ENCODE data around the gene ASB4. TPM values are rescaled to one million over a fixed set of nuclear protein-coding genes. Genes with fewer than 3 reads are reported as not detected.

The ASB4 gene
- polyA plus RNA-seq, 10 donors, result 17.9 to 36.9 (median 29.0) TPM

DNA sequence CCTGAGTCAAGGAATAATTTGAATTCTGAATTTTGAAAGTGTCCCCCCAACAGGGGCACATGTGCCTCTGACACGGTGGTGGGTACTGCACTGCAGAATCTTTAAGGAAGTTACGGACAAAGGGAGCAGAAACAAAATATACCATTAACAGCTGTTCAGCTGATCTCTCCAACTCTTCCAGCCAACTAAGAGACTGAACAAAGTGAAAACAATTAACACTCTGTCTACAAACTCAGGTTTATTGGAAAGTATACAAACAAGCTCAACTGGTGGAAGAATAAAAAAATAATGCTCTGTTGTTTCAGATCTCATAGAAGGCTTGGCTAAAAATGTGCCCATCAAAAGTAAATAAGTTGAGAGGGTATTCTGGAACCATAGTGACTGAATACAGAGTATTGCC is 34.4 kb downstream of the ASB4 start:
- no peak for DNase-seq

DNA sequence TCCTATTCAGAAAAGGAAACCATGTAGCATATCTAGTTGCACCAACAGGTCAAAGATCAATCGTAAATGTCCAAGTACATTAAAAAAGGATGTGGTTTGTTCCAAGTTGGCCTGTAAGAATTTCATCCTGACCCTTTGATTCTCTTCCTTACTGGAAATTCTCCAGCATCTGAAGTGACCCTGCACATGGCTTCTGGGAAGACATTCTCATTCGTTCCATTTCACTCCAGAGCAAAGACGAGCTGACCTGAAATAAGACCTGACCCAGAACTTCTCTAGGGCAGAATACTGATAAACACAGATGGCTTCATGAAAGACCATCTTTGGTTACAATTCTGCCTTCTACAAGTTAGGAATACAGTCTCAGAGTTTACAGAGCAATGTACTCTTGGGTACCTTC is 39.8 kb downstream of the ASB4 start:
- DNase-seq, result no peak

DNA sequence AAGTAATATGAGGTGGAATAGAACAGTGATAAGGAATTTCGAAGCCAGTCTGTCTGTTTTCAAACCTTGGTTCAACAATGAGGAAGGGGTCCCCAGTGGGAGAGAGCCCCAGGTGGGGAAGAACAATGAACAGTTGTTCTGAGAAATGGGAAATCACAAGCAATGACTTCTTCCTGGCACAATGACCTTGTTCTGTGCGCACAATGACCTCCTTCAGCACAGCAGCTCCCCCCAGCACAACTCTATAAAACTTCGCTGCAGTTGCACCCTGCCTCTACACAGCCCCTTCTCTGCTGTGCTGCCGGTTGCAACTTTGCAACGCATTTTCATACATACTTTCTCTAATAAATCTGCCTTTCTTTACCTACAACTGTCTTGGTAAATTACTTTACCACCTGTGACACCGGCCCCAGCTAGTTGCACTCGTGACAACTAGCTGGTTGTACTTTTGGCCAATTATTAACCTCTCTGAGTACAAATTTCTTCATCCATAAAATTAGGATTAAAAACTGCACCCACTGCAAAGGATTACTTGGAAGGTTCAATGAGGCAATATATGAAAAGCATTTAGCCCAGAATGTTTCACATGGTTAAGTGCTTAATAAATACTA is 40.5 kb downstream of the ASB4 start:
- no peak for DNase-seq

DNA sequence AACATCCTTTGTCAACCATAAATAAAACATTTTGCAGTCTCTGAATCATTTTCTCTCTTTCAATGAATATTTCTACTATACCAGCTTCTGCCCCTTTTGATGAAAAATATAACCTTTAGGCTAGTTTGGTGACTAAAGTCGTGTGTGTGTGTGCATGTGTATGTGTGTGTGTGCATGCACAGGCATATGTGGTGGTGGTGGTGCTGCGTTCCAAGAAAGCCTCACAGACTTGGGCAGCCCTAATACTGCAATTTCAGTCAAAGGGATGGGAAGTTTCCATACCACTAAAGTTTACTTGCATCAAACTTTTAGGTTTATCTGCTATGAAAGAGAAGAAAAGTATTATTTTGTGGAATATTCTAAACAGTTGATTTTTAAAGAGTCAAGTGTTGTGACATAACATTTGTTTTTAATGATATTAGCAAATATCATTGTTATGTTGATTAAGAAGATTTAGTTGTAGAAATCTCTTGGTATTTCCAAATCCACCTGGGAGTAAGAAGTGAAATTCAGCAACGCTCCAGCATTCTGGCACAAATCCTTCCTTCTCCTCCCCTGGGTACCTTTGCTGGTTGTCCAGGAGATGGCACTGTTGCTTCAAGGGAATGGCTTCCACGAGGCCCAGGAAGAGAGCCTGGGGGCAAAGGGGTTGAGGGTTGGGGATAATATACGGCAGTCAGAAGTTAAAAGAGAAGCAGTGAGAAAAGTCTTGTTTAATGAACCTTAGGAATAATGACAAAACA is 41.5 kb downstream of the ASB4 start:
- peak in 2 of 3 donors; percentile 58 to 71 for DNase-seq

DNA sequence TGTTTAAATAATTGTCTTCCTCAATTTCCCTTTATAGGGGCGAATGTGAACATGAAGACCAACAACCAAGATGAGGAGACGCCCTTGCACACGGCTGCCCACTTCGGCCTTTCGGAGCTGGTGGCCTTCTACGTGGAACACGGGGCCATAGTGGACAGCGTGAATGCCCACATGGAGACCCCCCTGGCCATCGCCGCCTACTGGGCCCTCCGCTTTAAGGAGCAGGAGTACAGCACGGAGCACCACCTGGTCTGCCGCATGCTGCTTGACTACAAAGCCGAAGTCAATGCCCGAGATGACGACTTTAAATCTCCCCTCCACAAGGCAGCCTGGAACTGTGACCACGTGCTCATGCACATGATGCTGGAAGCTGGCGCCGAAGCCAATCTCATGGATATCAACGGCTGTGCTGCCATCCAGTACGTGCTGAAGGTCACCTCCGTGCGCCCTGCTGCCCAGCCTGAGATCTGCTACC is 42.1 kb downstream of the ASB4 start:
- no peak for DNase-seq

DNA sequence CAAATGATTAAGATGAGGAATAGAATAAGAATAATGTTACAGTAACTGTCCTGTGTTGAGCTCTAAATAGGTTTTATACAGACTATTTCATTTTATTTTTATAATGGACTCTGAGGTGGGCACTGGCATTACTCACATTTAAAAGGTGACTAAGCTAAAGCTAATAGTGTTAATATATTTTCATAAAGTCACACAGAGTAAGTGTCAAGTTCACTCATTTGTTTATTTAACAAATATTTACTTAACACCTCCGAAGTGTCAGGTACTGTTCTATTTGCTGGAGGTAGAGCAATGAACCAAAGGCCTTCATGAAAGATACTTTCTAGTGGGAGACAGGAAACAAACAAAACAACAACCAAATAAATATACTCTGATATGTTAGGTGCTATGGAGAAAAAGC is 44.0 kb downstream of the ASB4 start:
- no peak for DNase-seq

DNA sequence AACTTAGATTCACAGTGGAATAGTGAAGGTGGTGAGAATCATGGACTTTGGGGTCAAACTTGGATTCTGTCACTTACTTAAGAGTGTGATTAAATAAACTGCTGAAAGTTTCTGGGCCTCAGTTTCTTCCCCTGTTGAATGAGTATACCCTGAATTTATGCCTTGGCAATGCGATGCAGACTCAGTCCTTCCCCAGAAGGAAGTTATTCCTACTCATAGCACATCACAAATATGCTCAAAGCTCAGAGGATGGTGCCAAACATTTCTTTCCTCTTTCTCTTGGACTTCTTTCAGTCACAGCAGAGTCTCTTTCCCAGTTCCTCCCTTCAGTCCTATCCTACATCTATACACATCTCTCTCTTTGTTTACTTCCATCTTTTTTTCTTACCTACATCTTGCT is 45.1 kb downstream of the ASB4 start:
- peak in 1 of 3 donors; percentile 64 for DNase-seq

DNA sequence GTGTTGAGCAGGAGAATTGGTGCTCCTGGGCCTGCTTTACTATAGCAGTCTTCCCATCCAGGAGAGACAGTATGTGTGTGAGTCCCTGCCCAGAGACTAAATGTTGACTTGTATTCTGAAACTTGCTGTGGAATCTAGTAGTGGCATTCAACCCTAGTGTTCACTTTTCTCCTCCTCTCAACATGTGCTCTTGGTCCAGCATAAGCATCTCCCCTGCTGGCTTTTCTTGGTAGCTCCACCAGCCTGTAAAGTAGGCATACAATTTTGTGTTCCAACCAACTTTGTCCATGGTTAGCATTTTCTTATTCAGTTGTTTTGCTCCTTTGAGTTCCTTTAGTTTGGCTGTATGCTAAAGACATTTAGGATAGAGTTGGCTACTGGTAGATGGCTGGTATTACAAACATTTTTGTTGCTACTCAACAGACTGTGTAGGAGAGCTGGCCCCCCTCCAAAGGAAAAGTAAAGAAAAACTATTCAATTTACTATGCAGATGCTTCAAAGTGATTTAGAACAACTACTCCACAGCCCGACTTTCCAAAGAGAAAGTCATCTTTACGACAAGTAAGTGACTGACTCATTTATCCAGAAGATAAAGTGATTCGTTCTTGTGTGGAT is 46.0 kb downstream of the ASB4 start:
- peak in 2 of 3 donors; percentile 49 to 70 for DNase-seq

DNA sequence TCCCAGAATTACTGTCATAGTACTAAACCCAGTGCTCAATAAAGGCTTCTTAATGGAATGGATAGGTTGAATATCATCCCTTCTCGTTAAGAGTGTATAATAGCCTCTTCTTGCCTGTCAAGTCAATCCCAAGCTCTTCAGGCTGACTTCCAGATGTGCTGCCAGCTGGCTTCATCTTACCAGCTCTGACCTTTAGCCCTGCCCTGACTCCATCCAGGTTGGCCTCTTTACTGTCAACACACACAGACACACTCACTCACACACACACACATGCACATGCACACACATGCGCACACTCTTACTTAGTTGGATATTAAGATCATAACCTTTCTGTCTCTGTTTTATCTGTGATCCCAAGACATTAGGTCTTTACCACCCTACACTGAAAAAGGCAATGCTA is 49.1 kb downstream of the ASB4 start:
- DNase-seq, result no peak

DNA sequence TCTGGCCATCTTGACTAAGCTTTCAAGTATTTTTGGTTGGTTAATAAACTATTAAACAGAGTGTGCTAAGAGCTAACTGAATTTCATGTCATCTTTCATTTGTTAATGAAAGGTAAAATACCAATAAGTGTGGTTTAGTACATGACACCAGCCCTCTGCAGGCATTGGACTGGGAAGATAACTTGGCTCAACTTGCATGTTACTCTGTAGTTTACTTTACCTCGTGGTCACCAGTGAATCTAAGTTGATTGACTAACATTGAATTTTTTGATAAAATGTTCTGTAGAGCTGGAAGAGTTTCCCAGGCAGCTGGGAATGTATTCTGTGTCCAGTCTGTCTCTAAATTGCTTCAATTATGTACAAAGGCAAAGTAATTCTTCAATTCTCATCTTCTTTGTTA is 49.9 kb downstream of the ASB4 start:
- DNase-seq, result no peak

DNA sequence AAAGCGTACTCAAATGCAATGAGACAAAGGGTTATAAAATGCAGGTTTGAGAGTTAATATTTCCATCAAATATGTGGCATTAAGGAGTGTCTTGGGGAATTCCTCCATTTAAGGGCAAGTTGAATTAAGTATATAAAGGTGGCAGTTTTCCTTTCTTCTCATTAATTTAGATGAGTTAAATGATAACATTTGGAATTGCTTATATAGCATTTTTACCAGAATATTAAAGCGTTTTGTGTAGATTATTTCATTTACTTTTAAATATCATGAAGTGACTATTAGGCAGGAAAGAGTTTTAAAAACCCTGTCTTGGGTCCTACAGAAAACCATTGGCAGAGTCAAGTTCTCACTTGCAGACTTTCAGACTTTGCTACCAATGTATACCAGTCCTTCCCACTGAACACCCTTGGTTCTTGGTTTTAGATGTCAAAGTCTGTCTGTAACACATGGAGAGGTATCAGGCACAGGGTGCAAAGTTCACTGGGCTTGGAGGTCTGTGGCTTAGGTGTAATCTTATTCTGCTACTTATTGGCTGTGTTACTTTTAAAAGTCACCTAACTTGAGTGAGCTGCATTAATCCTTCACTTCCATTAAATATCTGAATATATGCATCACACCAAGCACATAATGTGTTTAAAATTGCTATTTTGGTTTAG is 51.0 kb downstream of the ASB4 start:
- no peak for DNase-seq

DNA sequence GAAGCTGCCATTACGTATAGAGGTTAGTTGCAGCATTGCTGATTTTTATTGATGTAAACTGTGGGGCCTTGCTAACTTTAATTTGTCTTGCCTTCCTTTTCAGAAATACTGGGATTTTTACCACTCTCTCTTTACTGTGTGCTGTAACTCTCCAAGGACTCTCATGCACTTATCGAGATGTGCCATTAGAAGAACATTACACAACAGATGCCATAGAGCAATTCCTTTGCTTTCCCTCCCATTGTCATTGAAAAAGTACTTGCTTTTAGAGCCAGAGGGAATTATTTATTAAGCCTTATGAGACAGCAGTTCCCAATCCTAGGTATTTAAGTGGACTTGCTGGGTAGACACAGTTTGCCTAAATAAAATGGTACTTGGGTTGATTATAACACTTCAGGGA is 51.7 kb downstream of the ASB4 start:
- DNase-seq, result no peak

DNA sequence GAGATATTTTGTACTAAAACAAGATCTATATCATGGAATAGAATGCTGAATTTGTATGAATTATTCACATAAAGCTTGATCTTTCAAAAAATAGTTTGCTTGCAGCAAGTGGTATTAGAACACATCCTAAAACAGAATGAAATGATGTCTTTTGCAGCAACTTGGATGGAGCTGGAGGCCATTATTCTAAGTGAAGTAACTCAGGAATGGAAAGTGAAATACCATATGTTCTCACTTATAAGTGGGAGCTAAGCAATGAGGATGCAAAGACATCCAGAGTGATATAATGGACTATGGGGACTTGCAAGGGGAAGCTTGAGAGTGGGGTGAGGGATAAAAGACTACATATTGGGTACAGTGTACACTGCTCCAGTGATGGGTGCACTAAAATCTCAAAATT is 53.7 kb downstream of the ASB4 start:
- peak in 1 of 3 donors; percentile 61 for DNase-seq

DNA sequence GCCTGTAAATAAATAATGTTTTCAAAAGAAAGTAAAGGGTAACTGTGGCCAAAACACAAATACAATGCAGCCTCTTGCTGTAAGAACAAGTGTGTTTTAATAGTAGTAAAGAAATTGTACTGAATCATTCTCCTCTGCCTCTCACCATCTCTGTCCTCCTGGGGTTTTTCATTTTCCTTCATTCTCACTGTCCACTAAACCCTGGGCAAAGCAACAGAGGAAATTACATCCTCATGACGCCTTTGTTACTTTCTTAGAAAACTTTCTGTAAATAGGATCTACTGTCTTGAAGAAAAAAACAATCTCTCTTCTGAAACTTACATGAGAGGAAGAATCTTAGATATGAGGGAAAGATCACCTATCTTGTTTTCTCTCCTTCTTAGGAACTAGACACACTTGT is 54.6 kb downstream of the ASB4 start:
- DNase-seq, result peak in 1 of 3 donors; percentile 63

DNA sequence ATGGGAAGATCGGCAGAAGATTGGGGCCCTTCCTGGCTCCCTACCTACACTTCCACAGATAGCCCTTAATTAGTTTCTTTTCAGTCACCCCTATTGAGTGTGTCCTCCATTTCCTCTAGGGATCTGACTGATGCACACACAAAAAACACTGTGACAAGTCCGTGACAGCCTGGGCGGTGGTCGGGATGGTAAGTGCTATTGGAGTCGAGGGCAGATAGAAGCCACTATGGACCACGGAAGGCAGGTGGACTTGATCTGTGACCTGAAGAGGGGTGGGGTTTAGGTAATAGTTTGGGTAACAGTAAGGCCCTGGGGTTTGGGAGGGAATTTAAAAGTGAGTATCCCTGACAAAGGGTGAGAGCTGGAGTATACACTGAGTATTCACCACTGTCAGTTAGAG is 57.6 kb downstream of the ASB4 start:
- no peak for DNase-seq

DNA sequence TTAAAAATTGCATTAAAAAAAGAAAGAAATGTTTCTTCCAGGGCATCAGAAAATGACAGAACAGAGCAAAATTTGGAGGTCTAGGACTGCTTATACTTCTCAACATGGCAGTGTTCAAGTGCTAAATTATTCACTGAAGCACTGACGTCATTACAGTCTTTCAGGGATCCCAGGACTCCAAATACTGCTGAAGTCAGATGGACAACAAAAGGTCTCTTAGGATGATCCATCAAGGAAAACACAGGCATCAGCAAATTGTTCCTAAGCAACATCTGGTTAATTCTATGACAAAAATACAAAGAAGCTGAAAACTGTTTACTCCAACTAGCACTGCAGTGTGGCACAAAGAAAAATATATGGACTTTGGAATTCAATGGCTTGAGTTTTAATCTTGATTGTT is 58.4 kb downstream of the ASB4 start:
- no peak for DNase-seq

DNA sequence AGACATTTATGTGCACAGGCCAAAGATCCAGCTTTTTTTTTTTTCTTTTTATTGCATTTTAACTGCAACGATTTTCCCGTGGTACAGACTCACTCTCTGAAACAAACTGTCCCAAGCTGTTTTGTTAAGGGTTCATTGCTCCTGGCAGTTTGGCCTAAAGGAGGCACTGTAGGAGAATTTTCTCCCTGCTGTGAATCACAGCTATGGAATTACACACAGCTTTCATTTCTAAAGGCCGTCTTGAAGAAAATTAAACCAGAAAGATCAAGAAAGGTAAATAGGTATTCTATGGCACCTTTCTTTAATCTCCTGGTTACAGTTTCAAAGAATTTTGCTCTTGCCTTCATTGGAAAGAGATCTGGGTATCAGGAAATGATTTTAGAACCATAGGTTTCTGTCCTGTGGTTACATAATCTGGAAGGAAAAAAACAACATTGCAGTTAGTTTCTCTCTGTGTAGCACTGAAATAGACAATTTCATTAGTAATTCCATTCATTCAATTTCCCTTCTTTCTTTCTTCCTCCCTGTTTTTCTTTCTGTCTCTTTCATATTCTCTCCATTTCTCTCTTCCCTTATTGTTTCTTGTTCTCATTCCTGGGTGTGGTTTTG is 59.4 kb downstream of the ASB4 start:
- peak; percentile 54 to 86 (median 69) for DNase-seq

DNA sequence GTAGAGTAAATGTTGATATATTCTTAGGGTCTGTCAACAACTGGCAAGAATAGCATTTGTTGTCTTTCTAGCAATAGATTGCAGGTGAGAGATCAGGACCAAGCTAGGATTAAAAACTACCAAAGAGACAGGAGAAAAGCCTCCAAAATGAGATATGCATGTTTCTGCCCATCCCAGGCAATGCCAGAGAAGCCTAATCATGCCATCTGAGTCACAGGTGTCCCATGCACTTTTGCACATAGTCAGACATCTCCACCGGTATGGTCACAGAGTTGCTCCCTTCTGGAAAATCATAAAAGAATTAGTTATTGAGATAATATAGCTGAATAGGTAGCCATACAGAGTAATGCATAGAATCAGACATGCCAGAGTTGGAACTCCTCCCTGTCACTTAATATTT is 59.9 kb downstream of the ASB4 start:
- no peak for DNase-seq

DNA sequence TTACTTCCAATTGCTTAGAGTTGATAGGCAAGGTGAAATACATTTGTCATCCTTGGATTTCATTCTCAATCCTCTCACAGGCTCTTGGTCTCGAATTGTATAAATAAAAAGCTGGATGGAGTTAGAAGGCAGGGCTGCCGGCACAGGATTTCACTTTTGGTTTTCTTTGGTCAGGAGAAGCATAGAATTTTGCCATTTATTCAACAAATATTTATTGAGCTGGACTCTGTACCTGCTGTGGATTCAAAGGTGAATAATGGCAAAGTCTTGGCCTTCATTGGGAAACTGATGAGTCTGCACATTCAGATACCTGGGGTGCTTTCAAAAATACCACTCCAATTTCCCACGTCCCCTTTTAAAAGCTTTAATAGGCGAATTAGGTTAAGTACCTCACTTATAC is 60.9 kb downstream of the ASB4 start:
- DNase-seq, result no peak

DNA sequence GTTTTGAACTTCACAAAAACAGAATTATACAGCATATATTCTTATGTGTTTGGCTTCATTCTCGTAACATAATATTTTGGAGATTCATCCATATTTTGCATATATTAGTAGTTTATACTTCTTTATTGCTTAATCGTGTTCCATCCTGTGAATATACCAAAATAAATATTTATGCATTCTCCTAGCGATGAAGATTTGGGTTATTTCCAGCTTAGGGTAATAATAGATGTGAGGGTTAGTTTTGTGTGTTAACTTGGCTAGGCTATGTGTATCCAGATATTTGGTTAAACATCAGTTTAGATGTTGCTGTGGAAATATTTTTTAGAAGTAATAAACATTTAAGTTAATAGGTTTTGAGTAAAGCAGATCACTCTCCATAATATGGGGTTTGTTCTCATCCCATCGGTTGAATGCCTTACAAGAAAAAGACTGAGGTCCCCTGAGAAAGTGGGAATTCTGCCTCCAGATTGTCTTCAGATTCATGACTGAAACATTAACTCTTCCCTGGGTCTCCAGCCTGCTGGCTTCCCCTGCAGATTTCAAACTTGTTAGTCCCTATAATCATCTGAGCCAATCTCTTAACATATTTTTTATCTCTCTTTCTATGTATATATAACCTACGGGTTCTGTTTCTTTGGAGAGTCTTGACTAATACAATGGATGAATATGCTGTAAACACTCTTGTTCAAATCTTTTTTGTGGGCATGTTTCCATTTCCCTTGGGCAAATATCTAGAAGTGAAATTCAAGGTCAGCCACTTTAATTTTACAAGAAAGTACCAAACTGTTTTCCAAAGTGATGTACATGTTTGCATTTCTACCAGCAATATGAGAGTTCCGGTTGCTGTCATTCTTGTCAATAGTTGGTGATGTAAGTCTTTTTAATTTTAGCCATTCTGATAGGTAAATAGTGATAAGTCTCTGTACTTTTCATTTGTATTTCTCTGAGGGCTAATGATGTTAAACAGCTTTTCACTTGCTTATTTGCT is 61.9 kb downstream of the ASB4 start:
- DNase-seq, result peak; percentile 22 to 79 (median 61)
